Activated effector memory CD4-positive, alpha-beta T cell treated with Interleukin-2 at 50 U/mL for 16 hours (primary cell): ENCODE results near the gene NR1H2.

Experiments
- DNase-seq: peaks from one replicate; pipeline ENCODE4 v3.0.0-alpha.2; 2020

NR1H2 gene

DNA sequence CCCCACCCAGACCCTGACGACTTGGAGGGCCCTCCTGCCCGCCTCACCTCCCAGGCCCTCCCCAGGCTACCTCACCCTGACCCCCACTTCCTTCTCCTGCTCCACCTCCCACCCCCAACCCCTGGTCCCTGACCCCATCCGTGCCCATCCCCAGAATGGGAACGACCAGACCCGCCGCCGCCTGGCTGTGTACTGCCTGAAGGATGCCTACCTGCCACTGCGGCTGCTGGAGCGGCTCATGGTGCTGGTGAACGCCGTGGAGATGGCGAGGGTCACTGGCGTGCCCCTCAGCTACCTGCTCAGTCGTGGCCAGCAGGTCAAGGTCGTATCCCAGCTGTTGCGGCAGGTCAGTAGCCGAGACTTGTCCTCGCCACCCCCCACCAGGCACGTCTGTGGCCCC lies 30.6 kb downstream of the NR1H2 start:
- DNase-seq, result no peak

DNA sequence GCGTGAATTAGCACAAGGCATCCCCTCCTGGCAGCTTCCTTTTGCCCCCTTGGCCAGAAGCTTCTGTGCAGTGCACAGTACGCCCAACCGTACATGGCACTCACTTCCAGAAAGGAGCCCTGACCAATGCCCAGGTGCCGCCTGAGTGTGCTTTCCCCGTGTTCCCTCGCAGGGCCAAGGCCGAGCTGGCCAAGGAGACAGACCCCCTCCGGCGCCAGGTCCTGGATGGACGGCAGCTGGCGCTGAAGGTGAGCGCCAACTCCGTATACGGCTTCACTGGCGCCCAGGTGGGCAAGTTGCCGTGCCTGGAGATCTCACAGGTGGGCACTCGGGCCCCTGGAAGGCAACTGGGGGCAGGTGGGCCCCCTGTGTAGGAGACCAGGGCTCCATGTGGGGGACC lies 33.1 kb downstream of the NR1H2 start:
- DNase-seq, result no peak

- no peak for DNase-seq
Measured at GRCh38 chr19:50410109-50410508, 33.9 kb downstream of the NR1H2 start.

GRCh38 chr19:50412419-50412818 lies 36.2 kb downstream of the NR1H2 start:
- DNase-seq, result no peak

DNA sequence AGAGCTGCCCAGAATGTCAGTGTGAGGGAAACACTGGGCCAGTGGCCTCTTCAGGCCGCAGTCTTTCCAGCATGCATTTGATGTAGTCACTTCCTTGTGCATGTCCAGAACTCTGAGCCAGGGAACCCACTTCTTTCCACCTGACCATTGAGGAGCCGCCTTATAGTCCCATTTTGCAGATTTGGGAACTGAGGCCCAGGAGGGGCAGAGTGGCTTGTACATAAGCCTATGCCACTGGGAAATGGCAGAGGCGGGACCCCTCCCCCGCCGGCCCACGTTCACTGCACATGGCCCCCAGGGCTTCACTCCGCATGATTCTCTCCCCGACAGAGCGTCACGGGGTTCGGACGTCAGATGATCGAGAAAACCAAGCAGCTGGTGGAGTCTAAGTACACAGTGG lies 36.8 kb downstream of the NR1H2 start:
- DNase-seq, result no peak

DNA sequence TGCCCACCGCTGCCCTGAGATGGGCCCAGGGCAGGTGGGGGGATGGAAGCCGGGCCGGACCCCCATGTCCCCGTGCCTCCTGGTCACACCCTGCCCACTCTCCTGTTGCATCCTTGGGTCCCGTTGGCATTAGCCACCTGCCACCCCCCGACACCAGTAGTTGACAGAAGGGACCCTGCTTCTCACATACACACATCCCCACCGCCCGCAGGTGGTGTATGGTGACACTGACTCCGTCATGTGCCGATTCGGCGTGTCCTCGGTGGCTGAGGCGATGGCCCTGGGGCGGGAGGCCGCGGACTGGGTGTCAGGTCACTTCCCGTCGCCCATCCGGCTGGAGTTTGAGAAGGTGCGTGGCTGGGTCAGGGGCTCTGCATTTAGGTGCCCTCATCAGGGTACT lies 37.3 kb downstream of the NR1H2 start:
- no peak for DNase-seq

- DNase-seq, result peak; percentile 51
Measured at GRCh38 chr19:50414864-50415660, 38.8 kb downstream of the NR1H2 start.

DNA sequence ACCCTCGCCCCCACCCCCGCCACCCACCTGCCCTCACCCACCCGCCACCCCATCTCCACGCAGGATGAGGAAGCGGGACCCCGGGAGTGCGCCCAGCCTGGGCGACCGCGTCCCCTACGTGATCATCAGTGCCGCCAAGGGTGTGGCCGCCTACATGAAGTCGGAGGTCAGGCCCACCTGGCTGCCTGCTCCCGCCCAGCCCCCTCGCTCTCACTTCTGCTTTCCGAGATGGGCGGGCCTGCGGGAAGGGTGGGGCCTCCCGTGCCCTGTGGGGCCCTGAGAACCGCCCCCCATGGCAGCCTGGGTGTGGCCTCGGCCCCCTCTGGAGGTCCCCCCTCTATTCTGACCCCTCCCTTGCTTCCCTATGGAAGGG lies 39.4 kb downstream of the NR1H2 start:
- no peak for DNase-seq

DNA sequence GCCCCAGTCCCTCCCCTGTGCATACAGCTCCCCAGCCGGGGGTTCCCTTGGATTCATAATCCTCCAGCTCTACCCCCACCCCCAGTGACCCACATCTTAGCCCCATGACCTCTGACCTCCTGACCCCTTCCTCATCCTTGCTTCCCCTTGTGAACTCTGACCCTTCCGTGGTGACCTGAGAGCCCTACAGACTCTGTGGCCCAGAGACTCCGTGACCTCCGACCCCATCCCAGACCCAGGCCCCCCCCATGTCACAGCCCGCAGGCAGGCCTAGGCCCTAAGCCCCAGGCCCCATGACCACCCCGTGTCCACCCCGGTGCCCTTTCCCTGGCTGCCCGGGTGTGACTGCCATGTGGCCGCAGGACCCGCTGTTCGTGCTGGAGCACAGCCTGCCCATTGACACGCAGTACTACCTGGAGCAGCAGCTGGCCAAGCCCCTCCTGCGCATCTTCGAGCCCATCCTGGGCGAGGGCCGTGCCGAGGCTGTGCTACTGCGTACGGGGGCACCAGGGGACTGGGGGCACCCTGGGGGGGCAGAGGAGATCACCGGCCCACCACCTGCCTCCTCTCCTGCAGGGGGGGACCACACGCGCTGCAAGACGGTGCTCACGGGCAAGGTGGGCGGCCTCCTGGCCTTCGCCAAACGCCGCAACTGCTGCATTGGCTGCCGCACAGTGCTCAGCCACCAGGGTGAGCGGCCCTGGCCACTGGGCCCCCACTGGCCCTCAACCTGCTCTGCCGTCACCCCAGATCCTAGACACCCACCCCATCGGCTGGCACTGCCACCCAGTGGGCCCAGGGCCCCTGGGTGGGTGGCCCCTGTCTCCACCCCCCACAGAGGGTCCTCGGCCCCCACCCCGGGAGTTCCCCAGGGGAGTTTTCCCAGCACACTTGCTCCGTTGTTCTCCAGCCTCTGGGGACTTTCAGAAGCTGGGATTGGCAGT lies 40.0 kb downstream of the NR1H2 start:
- no peak for DNase-seq

- no peak for DNase-seq
Measured at GRCh38 chr19:50417111-50418081, 41.1 kb downstream of the NR1H2 start.

DNA sequence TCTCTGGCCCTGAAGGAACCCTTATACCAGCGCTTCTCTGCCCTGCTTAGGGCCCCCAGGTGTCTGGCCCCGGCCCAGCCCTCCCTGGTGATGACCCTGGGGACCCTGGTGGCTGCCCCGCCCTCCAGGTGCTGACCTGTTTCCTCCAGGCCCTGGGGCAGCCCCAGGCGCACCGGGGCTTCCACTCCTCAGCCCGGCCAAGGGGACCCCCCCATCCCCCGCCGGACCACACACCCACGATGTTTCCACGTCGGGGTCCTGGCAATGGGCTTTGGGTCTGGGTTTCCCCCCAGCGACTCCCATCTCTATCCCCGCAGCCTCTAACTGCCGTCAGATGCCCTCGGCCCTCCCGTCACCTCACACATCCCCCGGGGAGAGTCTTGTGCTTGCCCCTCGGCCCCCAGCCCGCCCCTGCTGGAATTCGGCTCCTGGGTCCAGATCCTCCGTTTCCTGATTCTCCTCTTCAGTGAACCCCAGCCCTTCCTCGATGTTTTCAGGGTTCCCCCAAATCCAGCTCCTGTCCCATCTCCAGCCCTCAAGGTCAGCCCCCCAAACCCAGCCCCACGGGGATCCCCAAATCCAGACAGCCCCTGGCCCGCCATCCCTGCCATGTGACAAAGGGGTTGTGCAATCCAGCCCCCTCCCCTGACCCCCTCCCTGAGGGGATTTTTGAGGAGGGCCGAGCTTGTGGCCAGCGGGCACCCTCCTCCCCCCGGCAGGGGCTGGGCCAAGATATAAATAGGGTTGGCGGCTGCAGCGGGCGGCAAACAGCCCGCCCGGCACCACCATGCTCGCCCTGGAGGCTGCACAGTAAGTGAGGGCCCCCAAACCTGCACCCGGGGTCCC lies 42.1 kb downstream of the NR1H2 start, which contains the start of gene SPIB:
SPIB (plus strand) TSS at position 763 of the 846 bp plus-strand sequence; CDS start at position 788, 25 bp downstream.
- no peak for DNase-seq

DNA sequence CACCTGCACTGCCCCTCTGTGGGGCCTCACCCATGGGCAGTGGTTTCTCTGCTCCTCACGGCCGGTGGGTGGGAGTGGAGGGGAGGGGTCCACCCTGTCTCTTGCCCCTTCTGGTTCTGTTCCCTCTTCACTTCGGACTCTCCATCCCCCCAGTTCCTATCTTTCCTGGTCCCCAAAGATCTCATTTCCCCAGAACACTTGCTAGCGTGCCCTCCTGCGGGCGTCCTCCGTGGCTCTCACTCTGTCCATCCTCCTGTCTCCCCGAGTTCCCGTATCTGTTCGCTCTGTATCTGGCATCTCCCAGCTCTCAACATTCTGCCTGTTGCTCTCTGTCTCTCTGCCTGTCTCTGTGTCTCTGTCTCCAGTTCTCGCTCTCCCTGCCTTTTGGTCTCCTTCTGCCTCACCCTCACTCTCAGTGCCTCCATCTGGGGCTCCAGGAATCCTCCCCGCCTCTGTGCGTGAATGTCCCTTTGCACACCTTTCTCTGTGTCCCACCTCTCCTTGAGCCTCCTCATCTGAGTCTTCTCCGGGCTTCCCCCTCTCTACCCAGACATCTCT lies 42.8 kb downstream of the NR1H2 start:
- DNase-seq, result no peak

- no peak for DNase-seq
Measured at GRCh38 chr19:50419580-50420035, 43.4 kb downstream of the NR1H2 start.

GRCh38 chr19:50420127-50420526 lies 43.9 kb downstream of the NR1H2 start:
- no peak for DNase-seq

DNA sequence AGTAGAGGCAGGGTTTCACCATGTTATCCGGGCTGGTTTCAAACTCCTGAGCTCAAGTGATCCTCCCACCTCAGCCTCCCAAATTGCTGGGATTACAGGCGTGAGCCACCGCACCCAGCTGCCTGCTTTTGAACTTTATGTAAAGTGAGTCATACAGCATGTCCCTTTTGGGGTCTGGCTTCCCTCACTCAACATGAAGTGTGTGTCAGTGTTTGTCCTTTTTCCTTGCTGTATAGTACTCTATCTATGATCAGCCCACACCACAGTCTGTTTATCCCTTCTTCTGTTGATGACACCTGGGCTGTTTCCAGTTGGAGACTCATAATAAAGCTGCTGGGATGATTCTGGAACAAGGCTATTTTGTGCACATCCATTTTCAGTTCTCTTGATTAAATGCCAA lies 44.6 kb downstream of the NR1H2 start:
- DNase-seq, result no peak

DNA sequence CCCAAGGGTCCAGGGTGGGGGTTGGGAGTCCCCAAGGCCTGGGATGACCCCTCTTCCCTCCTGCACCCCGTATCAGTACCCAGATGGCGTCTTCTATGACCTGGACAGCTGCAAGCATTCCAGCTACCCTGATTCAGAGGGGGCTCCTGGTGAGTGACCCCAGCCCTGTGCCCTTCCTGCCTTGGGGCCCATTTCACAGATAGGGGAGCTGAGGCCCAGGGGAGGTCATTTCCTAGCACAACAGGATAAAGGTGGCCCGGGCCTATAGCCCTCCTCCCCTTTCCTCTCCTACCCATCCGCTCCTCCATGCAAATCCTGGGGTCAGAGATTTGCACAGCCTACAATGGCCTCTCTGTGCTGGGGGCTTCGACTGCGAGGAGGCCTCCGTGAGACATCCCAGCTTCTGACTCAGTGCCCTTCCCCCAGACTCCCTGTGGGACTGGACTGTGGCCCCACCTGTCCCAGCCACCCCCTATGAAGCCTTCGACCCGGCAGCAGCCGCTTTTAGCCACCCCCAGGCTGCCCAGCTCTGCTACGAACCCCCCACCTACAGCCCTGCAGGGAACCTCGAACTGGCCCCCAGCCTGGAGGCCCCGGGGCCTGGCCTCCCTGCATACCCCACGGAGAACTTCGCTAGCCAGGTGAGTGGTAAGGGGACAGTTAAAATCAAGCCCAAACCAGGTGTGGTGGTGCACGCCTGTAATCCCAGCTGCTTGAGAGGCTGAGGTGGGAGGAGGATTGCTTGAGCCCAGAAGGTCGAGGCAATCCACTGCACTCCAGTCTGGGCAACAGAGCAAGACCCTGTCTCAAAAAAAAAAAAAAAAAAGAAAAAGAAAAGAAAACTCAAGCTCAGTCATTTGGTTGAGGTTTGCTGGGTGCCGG lies 46.4 kb downstream of the NR1H2 start:
- DNase-seq, result no peak

DNA sequence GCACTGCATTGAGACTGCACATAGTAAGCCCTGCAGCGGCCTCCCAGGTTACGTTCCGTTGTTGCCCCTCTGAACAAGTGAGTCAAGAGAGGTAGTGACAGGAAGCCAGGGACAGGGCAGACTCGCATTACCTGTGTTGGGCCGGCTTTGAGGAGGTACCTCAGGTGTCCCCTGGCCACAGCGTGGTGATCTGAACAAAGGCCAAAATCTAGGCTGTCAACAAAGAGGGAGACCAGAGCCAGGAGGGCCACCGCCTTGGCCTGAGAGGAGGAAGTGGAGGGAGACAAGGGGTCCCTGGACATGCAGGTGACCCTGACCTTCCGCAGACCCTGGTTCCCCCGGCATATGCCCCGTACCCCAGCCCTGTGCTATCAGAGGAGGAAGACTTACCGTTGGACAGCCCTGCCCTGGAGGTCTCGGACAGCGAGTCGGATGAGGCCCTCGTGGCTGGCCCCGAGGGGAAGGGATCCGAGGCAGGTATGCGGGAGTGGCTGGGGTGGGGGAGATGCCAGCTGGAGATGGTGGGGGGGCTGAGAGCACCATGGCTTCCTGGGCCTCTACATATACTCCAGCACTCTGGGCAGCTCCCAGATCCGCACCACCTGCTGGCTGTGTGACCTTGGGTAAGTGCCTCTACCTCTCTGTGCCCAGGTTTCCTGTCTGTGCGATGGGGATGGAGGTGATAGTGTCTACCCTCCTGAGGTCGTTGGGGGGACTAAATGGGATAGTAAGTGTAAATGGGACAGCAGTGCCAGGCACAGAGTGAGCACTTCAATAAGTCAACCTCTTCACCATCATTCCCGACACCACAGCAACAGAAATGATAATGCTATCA lies 47.2 kb downstream of the NR1H2 start:
- no peak for DNase-seq

DNA sequence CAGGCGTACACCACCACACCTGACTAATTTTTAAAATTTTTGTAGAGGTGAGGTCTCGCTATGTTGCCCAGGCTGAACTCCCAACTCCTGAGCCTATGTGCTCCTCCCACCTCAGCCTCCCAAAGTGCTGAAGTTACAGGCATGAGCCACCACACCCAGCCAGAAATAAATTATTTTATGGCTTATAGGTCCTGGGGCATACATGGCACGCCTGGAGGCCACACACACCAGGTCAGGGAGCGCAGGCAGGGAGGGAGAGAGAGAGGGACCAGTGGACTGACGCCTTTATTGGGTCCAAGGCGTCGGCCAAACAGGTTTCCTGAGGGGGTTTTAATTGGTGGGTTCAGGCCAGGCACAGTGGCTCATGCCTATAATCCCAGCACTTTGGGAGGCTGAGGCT lies 49.3 kb downstream of the NR1H2 start:
- no peak for DNase-seq

- no peak for DNase-seq
Measured at GRCh38 chr19:50427318-50427925, 51.2 kb downstream of the NR1H2 start.
